Mesodermal cell (in vitro differentiated cells): ENCODE data around the gene FAM20C.
"Not testable (repeated sequence)": the region's sequence is repeated elsewhere in the genome, so short reads cannot be mapped to it uniquely, and the experiment has no call there.

Experiments used
- H3K27ac ChIP-seq: 2 replicates; pipeline ENCODE4 v1.7.0; 2013; ENCODE audit warnings: mild to moderate bottlenecking, low read depth, low read length, moderate library complexity; ENCODE audit not compliant: severe bottlenecking
- H3K36me3 ChIP-seq: 2 replicates; pipeline ENCODE4 v1.7.1; 2013; ENCODE audit warnings: mild to moderate bottlenecking, low read length, moderate library complexity; ENCODE audit not compliant: control insufficient read depth, insufficient read depth
- H3K4me1 ChIP-seq: one replicate; pipeline ENCODE4 v1.7.1; 2013; ENCODE audit warnings: mild to moderate bottlenecking, low read length; ENCODE audit not compliant: insufficient read depth, control insufficient read depth, poor library complexity, severe bottlenecking
- H3K4me3 ChIP-seq: 2 replicates; pipeline ENCODE4 v1.7.0; 2013; ENCODE audit warnings: low read length, control low read depth, mild to moderate bottlenecking; ENCODE audit not compliant: insufficient read depth, poor library complexity, severe bottlenecking; ENCODE audit errors: extremely low read depth
- H3K9me3 ChIP-seq: 2 replicates; pipeline ENCODE4 v1.7.1; 2013; ENCODE audit warnings: mild to moderate bottlenecking, low read length, moderate library complexity; ENCODE audit not compliant: control insufficient read depth
- whole genome bisulfite sequencing, 2 experiments: methylation state at CpG; one replicate each; pipeline ENCODE4 v1.1.5; 2013; ENCODE audit warnings: missing lambda C conversion rate in 2 of 2; ENCODE audit not compliant: insufficient coverage in 2 of 2; 5-methylcytosine and 5-hydroxymethylcytosine counted together

FAM20C gene

DNA sequence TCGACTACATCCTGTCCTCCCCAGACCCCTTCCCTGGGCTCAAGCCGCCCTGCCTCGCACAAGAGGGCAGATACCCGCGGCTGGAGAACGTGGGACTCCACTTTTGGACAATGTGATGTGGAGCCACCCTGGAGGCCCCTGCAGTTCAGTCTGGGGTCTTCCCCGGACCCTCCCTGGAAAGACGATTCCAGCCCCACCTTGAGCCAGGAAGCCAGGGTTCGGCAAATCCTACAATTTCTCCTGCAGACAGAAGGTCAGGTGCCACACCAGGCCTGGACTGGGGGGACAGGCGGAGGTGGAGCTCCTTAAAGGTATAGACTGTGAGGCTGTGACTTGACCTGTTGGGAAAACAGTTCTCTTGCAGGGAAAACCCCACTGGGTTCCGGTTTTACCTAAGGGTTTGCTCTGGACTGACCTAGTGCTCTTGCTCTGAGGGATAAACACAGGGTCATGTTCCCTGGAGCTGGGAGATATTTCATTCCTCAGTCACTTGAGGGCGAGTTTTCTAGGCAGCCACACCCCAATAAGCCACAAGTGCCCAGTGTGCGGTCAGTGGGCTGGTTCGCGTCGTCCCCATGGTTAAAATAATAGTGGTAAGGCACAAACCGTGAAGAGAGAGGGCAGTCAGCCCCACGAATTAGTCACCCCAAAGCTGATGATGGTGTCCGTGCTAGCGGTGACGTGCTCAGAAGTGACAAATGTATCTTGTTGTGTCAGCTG, 99.2 kb downstream of the FAM20C start:
- no peaks in the 10 kb centered on the region for H3K4me1 ChIP-seq
- H3K36me3 ChIP-seq: no peaks in the 10 kb centered on the region
- H3K27ac ChIP-seq: no peak overlapping the region
- 90 to 91% methylated on average over 20 to 21 of the region's 21 CpGs for WGBS, 2 experiments
- H3K9me3 ChIP-seq: peaks cover 5% of the 10 kb centered on the region
- H3K4me3 ChIP-seq: no peak overlapping the region

DNA sequence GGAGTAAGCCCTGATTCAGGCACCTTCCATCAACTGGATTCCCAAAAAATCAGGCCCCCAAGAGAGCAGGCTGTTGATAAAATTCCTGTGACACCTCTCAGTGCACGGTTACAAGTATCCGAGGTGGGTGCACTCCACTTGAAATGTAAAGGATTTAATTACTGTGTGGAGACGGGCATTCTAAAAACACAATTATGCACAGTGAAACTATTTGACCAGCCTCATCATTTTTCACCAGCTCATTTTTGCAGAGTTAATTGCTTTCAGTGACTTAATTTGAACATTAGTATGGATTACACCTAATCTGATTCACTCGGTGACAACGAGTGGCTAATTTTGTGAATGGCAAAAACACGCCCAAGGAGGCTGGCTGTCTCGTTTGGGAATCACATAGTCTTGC, 99.9 kb downstream of the FAM20C start:
- Histone ChIP-seq H3K4me3 (no peak overlapping the region), H3K9me3 (peaks cover 5% of the 10 kb centered on the region), H3K4me1 (no peaks in the 10 kb centered on the region), H3K27ac (no peak overlapping the region), H3K36me3 (no peaks in the 10 kb centered on the region)
- WGBS, 2 experiments: 86 to 89% methylated on average over 4 of the region's 7 CpGs

DNA sequence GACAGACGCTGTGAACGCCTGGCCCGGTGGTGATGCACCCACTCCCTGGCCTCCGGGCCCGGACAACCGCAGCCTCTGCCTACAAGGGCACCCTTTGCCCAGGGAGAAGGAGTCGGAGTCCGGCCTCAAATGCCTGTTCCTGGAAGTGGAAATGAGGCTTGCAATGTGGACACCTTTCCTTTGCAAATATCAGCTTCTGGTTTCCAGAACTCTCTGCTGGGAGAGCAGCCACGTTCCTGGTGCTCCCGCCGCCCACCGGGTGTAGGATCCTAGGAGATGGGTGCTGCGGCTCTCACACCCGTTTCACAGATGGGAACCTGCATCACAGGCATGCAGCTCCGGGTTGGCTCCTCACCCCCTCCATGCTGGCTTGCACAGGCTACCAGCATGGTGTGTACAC, 100.5 kb downstream of the FAM20C start:
- Histone ChIP-seq H3K4me1 (no peaks in the 10 kb centered on the region), H3K36me3 (no peaks in the 10 kb centered on the region), H3K4me3 (no peak overlapping the region), H3K9me3 (peaks cover 5% of the 10 kb centered on the region), H3K27ac (no peak overlapping the region)
- 86 to 89% methylated on average over 7 to 15 of the region's 15 CpGs for WGBS, 2 experiments

DNA sequence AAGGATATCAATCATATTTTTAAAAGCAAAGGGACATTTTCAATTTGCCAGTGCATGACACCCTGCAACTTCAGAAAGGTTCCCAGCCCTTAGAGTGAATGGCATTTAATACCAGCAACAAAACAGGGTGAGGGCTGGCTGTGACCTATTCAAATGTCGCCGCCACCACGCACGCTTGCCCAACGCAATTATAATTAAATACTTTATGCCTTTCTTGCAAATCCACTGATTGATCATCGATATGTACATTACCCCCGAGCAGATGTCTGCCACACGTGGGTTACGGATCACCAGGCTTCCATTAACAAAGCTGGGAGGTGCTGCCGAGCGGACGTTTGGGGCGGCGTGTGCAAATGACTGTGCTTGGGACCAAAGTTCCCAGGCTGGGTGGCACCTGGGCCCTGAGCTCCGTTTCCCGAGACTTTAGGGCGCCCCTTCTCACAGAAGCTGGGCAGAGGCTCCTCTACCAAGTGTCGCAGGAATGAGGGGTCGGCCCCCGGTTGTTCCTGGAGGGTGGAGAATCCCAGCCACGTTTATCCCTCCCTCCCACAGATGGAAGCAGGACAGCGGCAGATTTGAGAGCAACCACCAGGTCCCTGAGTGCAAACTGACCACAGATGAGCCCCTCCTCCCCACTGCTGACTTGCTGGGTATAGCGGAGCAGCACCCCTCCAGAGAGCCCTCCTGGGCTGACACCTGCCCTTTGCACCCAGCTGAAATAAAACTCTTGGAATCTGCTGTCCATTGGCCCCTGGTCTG, 101.5 kb downstream of the FAM20C start:
- no peaks in the 10 kb centered on the region for H3K4me1 ChIP-seq
- H3K9me3 ChIP-seq: peaks cover 5% of the 10 kb centered on the region
- no peak overlapping the region for H3K4me3 ChIP-seq
- no peak overlapping the region for H3K27ac ChIP-seq
- WGBS, 2 experiments: 86 to 90% methylated on average over 16 to 23 of the region's 23 CpGs
- no peaks in the 10 kb centered on the region for H3K36me3 ChIP-seq

DNA sequence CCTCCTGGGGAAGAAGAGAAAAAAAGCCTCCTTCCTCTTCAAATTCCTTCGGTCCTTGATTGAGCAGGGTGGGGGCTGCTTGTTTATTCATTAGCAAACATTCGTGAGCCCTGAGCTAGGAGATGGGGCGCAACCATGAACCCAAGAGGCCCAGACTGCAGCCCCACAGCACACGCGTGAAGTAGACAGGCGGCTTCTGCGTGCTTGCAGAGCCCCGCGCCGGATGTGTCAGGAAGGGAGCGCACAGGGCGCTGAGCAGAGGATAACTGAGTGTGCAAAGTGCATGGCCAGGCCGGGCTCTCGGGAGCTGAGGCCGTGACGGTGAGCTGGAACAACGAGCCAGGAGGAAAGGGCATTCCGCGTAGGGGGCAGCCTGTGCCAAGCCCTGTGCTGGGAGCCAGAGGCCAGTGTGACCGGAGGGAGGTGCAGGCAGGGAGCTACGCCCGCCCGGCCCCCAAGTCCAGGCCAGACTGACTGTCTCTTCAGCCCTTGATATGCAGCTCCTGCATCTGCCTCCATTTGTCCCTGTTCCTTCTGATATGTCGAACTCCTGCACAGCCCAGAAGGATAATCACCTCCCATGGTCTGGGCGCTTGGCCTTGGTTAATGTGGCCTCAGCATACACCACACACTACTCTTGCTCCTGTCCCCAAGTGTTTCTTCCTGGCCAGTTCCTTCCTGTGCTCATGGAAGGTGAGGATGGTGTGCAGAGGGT, 102.2 kb downstream of the FAM20C start:
- no peaks in the 10 kb centered on the region for H3K9me3 ChIP-seq
- no peaks in the 10 kb centered on the region for H3K36me3 ChIP-seq
- H3K4me1 ChIP-seq: no peaks in the 10 kb centered on the region
- no peak overlapping the region for H3K4me3 ChIP-seq
- H3K27ac ChIP-seq: no peak overlapping the region
- 95 to 96% methylated on average over 21 to 23 of the region's 25 CpGs for WGBS, 2 experiments

DNA sequence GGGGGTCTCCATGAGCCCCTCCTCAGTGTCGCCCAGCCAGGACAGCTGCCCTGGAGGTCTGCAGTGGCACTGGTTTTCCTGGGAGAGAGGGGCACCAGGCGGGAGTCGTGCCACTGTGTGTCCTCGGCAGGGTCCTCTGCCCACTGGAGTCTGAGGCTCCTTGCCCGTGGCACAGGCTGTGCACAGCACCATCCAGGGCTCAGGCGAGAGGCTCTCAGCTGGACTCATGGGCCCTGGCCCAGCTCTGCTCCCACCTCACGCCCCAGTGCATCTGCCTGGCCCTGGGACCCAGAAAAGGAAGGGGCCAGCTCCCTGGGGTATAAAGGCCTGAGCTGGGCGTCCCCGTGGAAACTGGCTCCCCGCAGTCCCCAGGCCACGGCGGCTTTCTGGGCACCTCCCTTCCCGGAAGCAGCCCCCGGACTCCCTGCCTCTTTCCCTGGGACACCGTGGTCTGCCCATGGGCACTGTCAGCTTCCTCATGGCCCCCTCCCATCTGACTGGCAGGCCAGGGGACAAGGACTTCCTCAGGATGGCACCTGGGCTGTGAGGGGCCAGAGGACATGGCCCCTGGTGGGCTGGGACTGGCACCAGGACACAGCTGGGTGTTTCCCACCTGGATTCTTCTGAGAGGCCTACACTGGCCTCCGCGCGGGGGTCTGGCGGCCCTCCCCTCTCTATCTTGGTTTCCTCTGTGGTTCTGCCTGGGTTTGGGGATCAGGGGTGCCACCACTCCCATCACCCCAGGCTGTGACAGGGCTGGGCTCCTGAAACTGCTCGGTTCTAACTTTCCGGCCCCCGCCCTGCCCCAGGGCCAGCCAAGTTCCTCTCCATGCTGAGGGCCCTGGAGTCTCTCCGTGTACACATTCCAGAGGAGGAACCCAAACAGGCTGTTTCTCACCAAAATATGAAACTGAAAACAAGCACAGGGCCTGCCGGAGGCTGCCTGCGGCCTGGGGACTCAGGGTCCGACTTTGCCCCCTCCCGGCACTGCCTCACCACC, 103.1 kb downstream of the FAM20C start:
- Histone ChIP-seq H3K9me3 (no peaks in the 10 kb centered on the region), H3K27ac (no peak overlapping the region), H3K4me3 (no peak overlapping the region), H3K36me3 (no peaks in the 10 kb centered on the region), H3K4me1 (no peaks in the 10 kb centered on the region)
- 91 to 92% methylated on average over 23 to 26 of the region's 27 CpGs for WGBS, 2 experiments

DNA sequence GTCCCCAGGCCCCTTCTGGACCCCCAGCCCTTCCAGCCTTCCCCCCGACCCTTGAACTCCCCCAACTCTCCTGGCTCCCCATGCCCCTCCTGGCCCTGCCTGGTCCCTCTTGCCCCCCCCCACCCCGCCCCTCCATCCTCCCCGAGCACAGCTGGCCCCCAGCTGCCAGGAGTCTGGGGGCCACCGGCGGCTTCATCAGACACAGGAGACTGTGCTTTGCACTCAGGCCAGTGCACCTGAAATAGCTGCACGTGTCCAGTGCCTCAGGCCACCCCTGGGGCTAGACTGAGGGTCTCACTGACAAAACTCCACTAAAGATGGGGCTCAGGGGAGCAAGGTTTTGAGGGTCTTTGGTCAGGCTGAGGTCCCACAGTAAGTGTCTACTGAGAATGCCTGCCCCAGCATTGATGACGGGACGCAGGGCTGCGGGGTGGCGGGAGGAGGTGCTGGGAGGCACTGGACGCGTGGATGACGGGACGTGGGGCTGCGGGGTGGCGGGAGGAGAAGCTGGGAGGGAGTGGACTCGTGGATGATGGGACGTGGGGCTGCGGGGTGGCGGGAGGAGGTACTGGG, 104.1 kb downstream of the FAM20C start:
- H3K4me1 ChIP-seq: no peaks in the 10 kb centered on the region
- no peak overlapping the region for H3K4me3 ChIP-seq
- H3K36me3 ChIP-seq: no peaks in the 10 kb centered on the region
- no peak overlapping the region for H3K27ac ChIP-seq
- H3K9me3 ChIP-seq: no peaks in the 10 kb centered on the region
- 87 to 88% methylated on average over 12 to 15 of the region's 20 CpGs for WGBS, 2 experiments

DNA sequence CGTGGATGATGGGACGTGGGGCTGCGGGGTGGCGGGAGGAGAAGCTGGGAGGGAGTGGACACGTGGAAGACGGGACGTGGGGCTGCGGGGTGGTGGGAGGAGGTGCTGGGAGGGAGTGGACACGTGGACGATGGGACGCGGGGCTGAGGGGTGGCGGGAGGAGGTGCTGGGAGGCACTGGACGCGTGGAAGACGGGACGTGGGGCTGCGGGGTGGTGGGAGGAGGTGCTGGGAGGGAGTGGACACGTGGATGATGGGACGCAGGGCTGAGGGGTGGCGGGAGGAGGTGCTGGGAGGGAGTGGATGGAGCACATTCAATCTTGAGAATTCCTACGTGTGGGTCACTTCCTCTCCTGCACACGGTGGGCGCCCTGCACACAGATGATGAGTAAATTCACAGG, 104.8 kb downstream of the FAM20C start:
- not testable (repeated sequence) for H3K9me3 ChIP-seq, H3K27ac ChIP-seq, H3K36me3 ChIP-seq, H3K4me1 ChIP-seq, H3K4me3 ChIP-seq
- 93 to 96% methylated on average over 14 to 18 of the region's 24 CpGs for WGBS, 2 experiments

DNA sequence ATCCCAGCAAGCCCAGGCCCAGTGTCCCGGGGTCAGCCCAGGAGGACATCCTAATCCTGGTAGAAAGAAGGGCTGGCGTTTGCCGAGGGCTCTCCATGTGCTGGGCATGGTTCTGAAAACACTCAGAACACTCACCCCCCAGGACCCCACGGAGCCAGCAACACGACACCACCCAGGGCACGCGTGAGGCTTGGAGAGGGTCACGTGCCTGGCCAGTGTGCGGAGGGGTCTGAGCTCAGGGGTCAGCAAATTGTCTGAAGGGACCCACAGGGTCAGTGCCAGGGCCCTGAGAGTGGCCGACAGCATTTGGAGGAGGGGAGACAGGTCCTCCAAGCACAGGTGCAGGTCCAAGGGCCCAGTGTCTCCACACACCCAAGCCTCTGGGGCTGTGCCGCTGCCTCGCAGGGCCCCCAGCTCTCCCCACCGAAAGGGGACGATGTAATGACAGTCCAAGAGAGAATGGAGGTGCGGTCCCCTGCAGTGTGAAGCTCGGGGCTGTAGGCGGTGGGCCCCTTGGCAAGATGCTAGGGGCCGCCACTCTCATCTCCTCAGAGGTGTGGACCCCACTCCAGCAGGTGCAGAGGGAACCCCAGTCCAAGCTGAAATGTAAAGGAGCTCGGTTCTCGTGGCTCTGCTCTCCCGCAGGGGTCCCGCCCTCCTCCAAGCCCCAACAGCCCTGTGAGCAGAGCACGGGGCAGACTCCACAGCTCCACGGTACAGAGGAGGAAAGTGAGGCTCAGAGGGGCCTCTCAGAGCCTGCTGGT, 105.4 kb downstream of the FAM20C start:
- Histone ChIP-seq H3K27ac (no peak overlapping the region), H3K4me1 (no peaks in the 10 kb centered on the region), H3K36me3 (no peaks in the 10 kb centered on the region), H3K4me3 (no peak overlapping the region), H3K9me3 (no peaks in the 10 kb centered on the region)
- WGBS, 2 experiments: 89 to 90% methylated on average over 21 to 23 of the region's 24 CpGs
